ENCODE results near the gene KCND3. TPM values are rescaled to one million over a fixed set of nuclear protein-coding genes. Genes with fewer than 3 reads are reported as not detected.
A peak's percentile ranks its signal among the peaks of the same experiment; 100 is the strongest.

The KCND3 gene
- total RNA-seq, 1 experiment from 2014 or later, result not detected

DNA sequence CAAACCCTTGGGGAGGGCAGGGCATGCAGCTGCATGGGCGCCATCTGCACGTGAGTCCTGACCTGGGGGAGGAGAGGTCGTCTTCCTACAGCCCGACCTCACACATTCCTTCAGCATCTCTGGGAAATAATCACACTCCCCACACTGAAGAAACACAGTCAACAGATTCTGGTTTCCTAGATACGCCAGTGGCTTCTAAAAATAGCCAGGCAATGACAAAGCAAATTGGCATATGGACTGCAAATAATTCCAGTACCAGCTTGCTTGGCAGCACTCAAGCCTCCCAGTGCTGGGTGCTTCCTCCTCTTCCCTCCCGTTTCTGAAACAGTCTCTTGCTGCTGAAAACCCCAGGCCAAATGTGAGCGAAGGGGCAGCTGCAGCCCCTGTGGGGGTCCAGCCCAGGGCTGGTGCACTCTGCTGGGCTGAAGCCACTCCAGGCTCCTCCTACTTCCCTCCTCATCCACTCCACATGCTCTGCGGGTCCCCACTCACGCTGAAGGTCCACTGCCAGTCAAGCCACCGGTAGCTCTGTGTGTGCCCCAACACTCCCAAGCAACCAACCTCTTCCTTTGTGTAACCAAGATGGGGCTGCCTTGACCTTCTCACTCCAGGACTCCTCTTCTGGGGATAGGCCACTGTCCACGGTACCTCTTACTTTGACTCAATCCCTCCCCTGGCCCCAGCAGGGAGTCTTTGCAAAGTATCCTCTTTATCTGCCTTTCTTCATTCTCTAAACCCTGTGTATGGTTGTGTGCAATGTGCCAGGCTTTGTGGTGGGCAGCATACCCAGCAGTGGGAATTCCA is 69.0 kb downstream of the KCND3 start:
- DNase-seq (ENCODE audit: low spot score), result peak; percentile 3

DNA sequence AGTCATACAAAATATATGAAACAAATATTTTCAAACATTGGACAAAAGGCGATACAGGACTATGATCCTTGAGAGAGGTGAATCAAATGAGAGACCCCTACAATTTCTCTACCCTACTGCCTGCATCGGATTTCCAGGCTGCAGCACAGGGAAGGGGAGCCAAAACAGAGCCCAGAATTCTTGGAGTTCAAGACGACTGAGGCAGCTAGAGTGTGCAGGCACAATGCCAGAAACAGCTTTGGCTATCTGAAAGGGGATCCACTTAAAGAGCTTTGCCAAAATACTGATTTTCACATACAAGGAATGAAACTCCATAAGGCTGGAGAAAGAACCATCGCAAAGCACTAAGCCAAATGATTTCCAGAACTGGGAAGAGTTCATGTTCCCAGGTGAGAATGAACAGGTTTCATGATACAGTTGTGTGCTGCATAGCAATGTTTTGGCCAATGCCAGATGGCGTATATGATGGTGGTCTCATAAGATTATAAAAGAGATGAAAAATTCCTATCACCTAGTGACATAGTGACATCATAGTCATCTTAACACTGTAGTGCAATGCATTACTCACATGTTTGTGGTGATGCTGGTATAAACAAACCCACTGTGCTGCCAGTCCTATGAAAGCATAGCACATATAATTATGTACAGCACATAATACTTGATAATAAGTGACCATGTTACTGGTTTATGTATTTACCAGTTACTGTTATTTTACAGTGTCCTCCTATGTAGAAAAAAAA is 77.5 kb downstream of the KCND3 start:
- no peak for DNase-seq (ENCODE audit: low spot score)

DNA sequence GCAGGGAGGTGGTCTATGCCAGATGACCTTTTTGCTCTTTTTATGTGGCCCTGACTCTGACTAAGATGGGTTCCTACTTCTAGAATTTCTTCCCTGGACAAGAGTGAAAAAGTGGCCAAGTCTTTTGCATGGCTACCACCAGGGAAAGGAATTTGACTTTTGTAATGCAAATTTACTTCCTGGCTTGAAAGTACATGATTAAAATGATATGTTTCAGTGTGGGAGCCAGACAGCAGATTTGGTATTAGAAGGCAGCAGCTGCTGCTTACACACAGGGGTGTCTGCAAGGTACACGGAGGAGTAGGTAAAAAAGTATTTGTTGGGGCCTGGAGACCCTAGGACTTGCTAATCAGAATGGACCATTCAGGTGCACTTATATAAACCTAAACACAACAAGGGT is 78.4 kb downstream of the KCND3 start:
- no peak for DNase-seq (ENCODE audit: low spot score)

DNA sequence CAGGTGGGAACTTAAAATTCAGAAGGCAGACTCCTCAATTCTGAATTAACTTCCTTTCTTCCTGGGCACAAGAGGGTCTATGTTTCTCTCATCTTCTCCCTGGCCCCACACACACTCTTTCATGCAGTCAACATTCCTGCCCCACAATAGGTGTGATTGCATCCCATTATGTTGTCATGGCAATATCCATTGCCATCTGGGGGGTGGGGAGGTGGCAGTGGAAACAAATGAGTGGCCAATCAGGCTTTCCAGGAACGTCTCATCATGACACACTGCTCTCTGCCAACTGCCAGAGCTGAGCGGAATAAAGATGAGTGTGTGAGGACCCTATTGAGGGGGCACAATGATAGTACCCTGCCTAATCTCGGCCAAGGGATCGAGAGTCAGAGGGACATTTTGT is 80.4 kb downstream of the KCND3 start:
- DNase-seq (ENCODE audit: low spot score), result no peak

DNA sequence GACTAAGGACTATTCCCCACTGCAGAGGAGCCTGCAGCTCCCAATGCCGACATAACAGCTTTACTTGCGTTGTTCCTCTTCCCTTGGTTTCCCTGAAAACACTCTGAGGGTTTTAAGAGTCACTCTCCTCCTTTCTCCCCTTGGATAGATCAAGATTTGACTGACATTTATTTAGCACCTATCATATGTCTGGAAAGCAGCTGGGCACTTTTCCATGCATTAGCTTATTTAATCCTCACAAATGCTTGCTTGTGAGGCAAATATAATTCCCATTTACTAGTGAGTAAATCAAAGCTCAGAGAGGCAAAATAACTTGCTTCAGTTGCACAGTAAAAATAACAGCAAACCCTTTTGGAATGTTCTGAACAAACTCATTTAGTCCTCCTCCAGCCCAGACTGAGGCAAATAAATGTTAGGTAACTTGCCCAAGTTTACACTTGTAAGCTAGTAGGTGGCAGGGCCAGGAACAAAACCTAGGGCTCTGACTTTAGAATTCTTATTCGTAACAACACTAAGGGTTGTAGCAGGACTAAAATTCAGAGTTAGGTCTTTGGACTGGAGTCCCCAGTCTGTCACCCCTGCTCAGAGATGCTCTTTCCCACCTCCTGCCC is 81.4 kb downstream of the KCND3 start:
- no peak for DNase-seq (ENCODE audit: low spot score)

DNA sequence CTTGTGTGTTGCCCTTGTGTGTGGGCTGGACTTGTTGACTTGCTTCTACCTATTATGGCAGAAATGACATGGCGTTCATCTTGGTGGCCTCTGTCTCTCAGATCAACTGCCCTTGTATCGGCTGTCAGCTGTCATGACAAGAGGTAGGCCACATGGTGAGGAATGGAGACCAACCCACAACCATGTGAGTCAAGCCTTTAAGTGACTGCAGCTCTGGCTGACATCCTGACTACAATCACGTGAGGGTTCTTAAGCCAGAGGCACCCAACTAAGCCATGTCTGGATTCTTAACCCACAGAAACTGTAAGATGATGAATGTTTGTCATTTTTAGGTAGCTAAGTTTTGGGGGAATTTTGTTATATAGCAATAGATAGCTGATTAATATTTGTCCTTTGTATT is 82.1 kb downstream of the KCND3 start:
- DNase-seq (ENCODE audit: low spot score), result no peak

DNA sequence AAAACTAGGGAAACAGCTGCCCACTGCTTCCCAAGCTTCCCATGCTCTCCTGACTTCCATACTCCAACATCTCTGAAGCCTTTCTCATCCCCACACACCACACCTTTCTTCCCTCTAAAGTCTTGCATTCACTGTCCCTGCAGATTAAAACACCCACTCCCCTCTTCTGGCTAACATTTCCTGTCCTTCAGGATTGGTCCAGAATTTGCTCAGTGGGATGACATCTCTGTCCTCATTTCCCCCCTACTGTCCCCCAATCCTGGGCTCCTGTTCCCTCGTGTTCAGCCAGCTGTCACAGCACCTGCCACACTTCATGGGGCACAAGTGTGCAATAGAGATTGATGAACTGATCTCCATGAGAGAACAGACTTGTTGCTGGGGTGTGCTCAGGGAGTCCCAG is 82.7 kb downstream of the KCND3 start:
- DNase-seq (ENCODE audit: low spot score), result no peak

DNA sequence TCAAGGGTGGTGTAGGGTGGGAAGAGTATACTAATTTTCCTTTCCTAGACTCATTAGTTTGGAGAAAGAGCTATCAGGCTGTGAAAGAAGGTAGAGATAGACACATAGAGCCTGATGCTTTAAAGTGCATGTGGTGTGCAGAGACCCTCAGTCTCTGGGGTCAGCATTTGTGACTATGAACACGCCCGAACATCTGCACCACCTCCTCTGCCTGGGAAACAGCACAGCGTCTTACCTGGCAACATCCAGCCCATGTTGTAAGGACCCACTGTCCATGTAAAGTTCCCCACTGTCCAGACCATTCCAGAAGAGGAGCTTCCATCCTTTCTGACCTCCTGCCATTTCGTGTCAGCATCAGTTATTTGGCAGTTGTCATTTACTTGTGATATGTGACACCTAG is 83.4 kb downstream of the KCND3 start:
- no peak for DNase-seq (ENCODE audit: low spot score)

DNA sequence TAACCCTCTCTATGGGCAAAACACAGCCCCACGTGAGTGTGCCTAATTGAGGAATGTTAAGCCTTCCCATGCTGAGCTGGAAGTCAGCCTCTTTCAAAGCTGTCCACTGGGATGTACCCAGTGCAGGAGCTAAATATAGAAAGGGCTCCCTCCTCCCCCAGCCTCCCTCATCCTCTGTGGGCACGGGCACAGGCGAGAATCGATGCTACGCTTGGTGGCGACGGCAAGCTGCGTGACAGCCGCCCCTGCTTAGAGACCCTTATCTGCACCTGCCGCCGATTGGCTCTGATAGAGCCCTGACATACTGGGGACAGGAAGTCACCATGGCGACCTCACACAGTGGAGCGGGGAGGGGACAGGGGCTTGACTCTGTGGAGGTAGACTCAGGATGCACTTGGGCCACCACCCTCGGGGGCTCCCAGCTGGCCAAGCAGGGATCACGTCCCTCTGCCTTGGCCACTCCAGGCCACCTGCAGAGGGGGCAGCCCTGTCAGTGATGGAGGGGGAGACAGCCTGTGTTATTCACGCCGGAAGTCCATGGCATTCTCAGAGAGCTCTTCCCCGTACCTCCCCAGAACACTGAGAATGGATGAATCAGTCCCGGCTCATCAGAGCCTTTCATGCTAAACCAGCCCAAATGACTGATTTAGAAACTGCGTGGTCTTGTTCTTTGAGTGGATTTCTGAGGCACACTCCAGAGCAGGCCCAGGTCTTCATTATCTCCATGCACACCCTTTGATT is 84.8 kb downstream of the KCND3 start:
- no peak for DNase-seq (ENCODE audit: low spot score)

DNA sequence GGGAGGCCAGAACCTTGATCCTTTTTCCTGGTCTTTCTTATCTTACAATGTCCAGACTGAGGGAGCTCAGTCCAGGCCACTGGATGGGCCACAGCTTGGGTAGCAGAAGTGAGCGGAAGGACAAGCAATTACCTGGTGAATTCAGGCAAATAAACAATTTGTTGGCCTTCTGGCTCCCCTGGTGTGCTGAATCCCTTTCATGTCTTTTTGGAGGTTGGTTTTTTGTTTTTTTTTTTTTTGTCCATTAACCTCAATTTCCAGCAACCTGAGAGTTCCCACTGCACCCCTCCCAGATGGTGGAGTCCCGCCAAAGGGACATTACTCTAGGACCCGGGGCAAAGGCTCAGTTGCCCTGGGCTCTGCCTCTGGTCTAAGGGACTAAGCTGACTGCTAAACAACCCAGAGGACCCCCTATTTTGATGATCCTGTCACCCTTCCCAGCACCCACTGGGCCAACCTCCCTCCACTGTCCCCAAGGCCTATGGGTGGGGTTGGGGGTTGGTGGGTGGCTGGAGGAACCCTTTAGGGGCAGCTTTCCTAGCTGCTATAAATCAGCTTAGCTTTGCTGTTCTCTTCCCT is 85.5 kb downstream of the KCND3 start:
- no peak for DNase-seq (ENCODE audit: low spot score)

DNA sequence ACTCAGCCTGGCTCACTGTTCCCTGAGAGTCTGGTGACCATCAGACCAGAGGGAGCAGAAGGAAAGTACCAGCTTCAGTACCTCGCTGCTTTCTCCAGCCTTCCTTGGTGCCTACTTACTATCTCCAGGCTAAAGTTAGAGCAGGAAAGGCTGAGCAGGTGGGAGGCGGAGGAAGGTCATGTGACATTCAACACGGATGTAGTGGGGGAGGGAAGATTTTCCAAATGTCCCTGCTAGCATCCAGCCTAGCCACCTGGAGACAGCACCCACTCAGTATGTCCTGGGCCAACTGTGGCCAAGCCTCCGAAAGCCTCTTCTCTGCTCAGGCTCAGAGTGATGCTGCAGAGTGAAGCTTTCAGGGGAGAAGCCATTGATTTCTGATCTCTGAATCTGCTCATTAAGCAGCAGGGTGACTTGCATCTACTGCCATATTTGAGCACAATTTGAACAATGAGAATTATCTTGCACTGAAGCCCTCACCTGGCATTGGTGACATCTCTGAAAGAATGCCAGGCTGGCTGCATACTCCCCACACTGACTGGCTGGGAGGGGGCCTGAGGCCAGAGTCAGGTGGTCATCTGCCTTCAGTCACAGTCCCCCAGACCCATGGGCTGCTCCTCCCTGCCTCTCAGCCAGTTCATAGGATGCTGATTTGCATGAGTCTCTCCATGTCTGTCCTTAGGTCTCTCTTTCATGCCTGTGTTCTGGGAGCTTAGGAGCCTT is 86.2 kb downstream of the KCND3 start:
- no peak for DNase-seq (ENCODE audit: low spot score)

DNA sequence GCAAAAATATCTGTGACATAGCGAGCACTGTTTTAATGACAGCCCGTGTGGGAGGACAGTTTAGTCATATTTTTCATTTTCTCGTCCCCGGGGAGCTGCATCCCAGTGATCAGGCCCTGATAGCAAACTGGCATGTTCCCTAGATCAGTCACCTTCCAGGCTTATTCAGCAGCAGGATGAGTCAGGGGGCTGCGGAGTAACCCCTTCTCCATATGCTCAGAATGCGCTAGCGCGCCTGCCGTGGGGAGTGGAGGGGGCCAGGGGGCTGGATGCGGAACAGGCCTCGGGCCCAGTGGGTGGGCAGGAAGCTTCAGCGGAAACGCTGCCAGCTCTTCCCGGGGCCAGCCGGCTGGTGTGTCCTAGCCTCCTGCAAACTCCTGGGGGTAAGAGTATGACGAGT is 94.0 kb downstream of the KCND3 start:
- DNase-seq (ENCODE audit: low spot score), result no peak

DNA sequence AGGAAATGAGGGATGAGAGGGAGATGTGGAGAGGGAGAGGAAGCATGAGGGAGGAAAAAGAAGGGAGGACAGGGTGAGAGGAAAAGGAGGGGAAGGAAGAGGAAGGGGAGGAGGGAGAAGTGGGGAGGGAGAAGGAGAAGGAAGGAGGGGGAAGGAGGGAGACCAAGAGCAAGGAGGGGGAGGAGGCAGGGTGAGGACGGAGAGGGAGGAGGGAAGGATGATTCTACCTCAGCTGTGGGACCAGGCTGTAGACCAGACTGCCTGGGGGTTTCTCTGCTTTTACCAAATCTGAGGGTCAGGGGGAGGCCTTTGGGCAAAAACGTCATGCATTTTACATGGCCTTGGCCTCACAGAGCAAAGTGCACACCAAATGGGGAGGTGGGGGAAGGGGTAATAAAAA is 94.5 kb downstream of the KCND3 start:
- no peak for DNase-seq (ENCODE audit: low spot score)

DNA sequence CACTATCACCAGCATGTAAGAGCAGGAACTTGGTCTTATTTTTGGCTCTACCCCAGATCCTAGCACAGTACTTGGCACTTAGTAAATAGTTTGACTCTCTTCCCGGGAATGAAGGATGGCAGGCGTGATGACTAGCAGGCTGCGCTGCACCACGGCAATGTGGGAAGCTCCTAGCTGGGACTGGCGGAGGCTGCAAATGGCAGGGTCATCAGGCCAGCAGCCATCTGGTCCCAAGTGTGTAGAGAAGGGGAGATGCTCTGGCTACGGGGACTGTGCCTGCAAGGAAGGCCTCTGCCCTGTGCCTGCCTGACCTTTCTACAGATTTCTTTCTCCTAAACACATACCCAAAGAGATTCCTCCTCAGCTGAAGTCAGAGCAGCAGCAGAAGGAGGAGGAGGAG is 95.0 kb downstream of the KCND3 start:
- no peak for DNase-seq (ENCODE audit: low spot score)

DNA sequence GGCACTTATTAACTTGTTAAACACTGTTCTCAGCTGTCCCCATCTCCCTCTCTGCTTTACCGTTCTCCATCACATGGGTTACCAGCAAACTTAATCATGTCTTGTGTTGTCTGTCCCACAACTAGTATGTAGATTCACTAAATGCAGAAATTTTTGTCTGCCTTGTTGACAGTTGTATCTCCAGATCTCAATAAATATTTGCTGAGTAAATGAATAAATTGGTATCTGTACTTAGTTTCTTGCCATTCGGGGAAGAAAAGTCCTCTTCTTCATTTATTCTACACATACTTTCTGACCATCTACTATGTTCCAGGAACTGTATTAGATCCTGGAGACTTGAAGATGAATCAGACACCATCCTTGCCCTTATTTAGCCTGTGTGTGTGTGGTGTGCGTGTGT is 97.9 kb downstream of the KCND3 start:
- DNase-seq (ENCODE audit: low spot score), result no peak

DNA sequence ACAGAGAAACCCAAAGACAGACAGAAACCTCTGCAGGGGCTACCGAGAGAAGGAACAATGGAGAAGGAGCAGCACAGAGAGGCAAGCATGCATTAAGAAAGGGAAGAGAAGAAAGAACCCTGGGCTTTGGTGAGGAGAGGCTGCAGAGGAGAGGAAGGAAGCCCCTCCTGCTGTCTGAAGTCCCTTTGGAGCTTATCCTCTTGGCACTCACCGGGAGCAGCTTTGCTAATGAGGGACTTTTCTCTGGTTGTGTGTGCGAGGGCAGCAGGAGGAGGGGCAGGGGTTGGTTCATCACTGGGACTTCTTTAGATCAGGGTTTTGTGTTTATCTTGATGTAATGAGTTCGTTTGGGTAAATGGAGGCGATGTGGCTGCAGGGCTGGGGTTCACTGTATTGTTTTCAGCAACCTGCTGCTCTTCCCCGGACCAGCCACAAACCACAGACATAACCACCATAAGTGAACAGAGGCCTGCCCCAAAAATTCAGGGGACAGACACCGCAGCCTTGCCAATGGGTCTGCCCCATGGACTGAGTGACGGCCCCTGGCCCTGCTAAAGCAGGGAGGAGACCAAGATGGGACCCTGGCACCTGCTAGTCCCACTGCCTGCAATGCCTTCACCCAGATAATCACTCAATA is 100.6 kb downstream of the KCND3 start:
- no peak for DNase-seq (ENCODE audit: low spot score)

DNA sequence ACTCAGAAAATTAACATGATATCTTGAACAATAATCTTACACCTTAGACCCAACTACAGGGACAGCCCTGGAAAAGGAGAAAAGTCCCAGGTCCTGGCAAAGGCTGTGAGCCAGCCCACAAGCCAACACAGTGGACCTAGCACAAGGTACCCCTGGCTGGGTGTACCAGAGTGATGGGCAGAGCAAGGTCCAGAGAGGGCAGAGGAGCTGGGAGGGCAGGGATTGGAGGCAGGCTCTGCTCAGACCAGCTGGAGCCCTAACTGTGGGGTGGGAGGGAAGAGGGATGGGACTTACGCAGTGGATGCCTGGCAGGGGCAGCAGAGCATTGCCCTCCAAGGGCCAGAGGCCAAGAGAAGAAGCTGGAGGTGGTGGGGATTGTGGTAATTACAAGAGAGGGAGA is 101.6 kb downstream of the KCND3 start:
- DNase-seq (ENCODE audit: low spot score), result no peak

DNA sequence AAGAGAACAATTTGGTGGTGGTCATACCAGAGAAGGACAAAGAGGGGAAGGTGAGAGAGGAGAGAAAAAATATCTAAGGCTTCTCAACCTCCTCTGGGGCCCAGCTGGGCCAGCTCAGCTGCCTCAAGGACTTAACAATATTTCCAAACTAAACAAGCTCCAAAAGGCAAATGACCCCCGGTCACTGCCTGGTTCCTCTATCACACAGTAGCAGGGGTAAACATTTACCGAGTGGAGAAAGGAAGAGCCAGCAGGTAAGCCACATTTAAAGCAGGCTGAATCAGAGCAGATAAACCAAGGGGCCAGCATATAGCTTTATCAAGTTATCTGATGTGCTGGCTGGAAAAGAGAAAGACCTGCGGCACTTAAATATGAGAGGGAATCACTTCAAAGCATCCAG is 102.1 kb downstream of the KCND3 start:
- DNase-seq (ENCODE audit: low spot score), result no peak

DNA sequence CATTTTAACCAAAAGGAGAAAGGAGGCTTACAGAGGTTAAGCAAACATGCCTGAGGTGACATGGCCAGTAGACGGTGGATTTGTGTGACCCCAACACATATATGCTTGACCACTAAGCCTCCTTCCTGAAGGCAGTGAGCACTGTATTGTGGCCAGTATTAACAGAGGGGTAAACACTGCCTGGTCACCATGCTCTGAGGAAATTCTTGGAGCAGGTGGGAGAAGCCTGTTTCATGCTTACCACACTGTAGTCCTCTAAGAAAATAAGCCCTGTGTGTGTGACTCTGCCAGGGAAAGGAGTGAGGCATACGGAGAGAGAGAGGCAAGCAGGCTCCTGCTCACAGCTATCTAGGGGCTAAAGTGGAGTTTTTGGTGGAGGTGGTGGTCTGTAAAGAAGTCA is 102.7 kb downstream of the KCND3 start:
- DNase-seq (ENCODE audit: low spot score), result no peak

DNA sequence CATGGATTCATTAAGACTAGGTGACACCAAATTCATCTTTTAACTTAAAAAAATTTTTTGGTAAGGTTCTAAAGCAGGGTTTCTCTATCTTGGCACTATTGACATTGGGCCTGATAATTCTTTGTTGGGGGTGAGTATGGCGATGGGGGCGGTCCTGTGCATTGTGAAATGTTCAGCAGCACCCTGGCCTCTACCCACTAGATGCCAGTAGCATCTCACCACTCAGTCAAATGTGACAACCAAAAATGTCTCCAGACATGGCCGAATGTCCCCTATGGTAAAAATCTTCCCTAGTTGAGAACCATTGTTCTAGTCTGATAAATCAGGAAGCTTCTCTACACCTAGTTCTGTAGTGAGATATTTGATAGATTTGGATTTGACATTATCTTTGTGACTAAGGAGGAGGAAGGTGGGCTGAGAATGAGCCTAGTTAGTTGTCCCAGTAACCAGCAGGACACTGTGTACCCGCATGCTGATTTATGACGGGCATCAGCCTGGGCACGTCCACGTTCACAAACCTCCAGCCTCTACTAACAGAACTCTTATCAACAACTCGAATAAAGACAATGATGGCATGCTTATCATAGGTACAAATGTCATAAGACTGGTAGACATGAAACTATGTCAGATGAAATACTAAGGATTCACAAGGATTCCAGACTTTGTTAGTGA is 104.6 kb downstream of the KCND3 start:
- no peak for DNase-seq (ENCODE audit: low spot score)

All from HT-29 (cell line).